Hypothalamus (tissue), 51 donors: ENCODE data around the gene ACSS3.

Experiments used
- DNase-seq, 51 donors: peaks; one replicate each; lab custom pipeline; 2025; lab: John Stamatoyannopoulos, UW

ACSS3 gene

DNA sequence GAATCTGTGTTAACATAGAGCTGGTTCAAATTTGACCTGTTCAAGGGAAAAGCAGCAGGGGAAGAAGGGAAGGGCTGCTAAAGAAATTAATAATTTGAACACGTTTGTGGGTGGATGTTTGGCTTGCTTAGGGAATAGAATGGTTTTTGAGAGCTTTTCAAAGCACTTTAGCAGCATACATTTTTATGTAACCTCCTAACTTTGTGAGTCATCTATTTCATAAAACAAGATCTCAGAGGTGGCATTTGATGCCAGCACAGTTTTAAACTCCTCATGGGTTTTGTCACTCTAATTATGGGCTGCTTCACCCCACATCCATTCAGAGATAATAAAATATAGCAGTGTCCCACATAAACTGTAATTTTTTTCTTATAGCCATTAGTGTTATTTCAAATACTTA lies 143.8 kb downstream of the ACSS3 start:
- DNase-seq: peak in 1 of 51 donors; percentile 17

DNA sequence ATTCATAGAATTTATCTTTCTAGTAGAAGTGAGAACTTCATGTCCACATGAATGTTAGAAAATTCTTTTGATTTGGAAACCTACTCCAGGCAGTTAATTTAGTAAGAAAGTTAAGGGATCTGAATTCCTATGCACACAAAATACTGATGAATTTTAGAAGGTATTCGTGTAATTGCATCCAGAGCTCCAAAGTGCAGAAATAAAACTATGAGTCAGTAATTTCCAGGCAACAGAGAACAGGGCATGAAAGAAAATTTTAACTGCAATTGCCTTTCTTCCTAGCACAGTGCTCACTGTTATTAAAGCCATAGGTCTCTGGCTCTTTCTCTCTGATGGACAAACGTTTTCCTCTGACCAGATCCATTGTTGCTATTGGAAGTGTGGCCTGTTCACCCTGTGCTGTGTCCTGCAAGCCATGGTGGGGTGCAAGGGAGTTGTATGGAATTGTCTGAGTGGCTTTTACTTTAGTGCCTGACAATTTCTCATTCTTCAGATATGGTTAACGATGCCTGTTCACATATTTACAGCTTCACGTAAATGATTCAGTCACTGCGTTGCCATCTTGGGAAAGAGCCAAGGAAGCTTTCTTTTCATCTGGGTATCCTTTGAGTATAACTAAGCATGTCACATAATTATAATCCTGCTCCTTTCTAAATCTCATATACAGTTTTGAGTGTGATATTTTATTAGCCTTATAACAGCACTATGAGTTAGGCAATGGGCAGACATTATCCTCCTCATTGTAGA lies 145.1 kb downstream of the ACSS3 start:
- DNase-seq: peak in 2 of 51 donors; percentile 0 to 17

DNA sequence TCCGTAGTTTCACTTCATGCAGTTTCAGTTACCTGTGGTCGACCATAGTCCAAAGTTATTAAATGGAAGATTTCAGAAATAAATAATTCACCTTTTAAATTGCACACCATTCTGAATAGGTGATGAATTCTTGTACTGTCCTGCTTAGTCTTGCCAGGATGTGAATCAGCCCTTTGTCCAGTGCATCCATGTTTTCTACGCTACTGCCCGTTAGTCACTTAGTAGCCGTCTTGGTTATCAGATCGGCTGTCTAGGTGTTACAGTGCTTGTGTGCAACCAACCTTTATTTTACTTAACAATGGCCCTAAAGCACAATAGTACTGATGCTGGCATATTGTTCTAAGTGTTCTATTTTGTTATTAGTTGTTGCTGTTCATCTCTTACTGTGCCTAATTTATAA lies 146.7 kb downstream of the ACSS3 start:
- DNase-seq: no peak

DNA sequence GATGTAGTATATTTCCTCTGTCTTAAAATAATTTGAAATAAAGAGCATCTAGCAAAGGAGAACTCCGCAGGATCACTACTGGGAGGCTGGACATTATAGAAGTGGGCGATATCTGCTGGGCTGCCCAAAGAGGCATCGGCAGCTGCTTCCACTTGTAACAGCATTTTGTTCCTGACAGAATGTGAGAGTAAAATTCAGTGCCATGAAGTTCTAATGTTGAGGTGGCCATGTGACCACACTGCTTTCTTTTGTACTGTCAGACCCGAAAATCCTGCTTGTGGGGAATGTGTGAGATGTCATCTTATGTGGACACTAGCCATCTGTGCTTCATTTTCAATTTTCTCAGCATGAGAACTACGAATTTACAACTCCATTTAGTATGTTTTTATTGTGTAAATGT lies 151.9 kb downstream of the ACSS3 start:
- no peak for DNase-seq

DNA sequence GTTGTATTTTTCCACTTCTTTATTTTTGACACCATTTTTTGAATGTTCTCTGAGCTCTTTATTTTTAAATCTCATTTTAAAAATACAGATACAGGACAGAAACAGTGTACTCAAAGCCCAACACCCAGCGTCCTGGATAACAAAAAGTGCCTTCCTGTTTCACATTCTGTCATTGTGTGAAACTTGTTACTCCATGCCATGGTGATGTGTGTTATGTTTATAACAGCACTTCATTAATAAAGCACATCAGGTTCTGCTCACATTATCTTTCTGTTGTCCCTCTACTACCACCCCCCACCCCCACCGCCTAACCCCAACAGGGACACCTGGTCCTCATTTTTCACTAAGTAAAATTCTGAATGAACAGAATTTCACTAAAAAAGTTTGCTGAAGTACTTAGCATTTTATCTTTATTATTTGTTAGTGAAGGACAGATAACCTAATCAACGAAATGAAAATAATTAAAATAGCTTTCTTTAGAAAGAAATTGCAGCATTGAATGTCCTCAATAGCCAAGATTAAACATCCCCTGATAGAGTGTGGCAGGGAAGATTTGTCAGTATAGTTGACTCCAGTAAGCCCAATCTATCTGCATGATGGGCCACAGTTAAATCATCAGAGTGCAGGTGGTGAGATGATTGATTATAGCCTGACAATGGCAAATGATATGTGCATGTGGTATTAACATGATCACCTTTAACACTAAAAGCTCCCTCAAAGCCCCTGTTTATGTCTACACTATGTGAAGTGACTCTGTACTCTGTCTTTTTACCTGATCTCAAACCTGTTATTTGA lies 153.9 kb downstream of the ACSS3 start:
- no peak for DNase-seq

DNA sequence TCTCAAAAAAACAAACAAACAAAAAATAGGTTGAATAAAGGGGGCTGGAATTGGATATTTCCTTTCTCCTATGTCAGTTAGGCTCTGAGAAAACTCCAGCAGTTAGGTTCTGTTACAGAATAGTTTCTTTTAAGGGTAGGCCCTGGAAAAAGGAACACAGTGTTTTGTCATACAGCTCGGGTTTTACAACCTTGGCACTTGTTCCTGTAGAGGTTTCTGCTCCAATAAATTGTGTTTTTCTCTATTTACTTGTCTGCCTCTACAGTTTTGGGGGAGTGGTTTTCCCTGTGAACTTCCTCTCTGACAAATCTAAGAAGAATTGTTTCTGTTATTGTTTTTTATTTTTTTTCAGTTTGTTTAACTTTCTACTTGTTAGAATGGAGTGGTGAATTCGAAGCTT lies 167.6 kb downstream of the ACSS3 start:
- DNase-seq: peak in 1 of 51 donors; percentile 1

DNA sequence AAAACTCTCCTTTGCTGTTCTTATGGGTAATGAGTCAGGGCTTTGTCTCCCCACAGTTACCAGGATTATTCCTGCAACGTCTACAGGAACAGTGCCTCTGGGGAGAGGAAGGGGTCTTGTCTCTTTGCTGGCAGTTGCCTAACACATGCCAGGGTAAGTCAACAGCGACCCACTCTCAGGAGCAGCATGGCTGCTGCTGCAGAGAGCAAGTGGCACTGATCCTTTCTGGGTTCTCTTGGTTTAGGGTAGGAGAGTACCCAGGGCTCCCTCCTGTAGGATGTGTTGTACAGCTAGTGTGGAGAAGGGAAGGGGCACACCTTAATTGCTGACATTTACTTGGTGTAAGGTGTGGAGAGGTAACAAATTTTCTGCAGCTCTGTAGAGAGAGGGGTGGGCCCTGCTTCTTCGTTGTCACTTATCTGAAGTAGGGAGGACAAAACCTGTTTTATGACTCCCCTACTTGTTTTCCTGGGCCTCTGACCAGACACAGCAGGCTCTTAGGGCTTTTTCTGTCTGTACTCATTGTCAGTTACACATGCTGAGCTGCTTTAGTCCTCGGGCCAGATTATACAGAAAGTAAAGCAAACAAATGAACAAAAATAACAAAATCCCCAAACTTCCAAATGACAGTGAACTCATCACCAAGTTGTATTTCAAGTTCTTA lies 168.2 kb downstream of the ACSS3 start:
- DNase-seq: no peak

DNA sequence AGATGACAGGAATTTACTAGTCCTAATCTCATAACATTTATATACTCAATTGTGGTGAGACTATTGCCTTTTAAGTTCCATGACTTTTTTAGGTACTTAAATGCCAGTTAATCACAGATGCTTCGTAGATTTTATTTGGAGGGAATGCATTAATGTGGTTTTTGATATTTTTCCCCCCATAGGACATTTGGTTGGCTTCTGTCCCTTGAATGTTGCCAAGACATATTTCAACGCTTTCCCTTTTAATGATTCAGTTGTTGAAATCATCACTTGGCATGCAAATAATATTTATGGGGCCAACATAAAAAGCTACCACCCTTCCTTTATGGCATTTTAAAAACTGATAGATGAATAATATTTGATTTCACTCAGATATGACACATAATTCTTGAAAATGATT lies 172.1 kb downstream of the ACSS3 start:
- no peak for DNase-seq

DNA sequence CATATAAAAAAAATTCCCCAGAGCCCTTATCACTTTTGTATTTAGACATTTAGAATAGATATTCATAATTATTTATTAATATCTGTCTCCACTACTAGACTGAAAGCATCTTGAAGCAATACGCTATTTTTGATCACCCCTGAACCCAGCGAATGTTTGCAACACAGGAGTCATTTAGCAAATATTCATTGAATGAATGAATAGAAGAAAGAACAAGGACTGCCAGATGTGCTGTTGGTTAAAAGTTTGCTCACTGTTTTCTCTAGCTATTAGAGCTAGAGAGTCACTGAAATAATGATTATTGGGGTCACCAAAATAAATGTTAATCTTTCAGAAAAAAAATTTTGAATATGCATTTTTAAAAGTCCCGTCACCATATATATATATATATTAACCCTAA lies 174.3 kb downstream of the ACSS3 start:
- no peak for DNase-seq

DNA sequence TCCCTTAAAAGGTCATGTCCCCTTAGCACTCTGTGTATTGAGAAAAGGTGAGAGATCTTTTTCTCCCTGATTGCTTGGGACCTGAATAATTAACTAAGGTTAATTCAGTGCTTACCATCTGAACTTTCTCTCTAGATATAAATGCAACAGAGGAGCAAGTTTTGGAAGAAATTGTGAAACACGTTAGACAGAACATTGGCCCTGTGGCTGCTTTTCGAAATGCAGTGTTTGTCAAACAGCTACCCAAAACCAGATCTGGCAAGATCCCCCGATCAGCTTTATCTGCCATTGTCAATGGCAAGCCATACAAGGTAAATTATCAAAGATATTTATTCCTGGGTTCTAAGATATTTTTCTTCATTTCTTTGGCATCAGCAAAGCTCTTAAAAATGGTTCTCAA lies 175.5 kb downstream of the ACSS3 start:
- no peak for DNase-seq

DNA sequence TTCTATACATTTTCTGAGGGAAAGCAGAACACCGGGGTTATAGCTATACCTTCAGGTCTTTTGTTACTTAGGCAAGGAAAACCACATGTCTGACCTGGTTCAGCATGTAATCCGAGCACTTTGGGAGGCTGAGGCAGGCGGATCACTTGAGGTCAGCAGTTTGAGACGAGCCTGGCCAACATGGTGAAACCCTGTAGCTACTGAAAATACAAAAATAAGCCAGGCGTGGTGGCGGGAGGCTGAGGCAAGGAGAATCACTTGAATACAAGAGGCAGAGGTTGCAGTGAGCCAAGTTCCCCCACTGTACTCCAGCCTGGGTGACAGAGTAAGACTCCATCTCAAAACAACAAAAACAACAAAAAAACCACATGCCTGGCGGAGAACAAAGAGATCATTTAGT lies 177.6 kb downstream of the ACSS3 start:
- DNase-seq: no peak

DNA sequence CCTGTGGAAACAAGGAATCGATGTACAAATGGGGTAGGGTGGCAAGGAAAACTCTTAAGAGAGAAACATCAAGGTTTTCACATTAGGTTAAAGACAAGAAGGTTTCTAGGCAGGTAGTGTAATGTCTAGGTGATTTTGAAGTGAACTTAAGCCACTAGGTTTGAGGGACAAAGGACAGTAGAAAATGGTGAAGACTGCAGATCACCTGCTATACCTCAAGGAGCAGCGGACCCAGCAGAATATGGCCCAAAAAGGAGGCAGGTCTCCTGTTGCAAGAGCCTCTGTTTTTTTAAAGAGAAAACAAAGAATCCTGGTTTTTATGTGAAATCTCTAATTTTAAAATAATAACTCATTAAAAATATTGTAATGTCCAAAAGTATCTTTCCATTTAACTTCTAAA lies 178.1 kb downstream of the ACSS3 start:
- DNase-seq: no peak

DNA sequence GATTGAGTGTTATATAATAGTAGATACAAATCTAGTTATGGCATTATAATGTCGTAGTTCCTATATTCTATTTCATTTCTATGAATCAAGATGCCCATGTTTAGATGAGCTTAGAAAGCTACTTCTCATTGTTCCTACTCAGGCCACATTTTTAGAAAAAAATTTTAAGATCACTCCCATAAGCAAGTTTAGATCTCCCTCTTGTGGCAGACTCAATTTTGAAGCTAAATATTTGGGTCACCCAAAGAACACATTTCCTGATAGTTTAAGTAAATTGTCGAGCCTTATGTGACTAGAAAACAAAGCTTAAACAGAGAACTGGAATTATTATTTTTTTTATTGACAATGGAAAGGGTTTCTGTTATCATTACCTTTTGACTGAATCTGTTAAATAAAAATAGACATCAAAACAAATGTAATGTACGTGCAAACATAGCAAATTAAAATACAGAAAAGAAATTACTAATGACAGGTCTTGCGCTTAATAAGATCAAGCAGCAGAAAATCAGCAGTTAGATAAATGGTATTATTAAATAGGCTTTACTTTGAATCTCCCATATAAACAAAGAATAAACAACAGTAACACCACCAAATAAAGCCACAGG lies 180.2 kb downstream of the ACSS3 start:
- peak in 1 of 51 donors; percentile 28 for DNase-seq

DNA sequence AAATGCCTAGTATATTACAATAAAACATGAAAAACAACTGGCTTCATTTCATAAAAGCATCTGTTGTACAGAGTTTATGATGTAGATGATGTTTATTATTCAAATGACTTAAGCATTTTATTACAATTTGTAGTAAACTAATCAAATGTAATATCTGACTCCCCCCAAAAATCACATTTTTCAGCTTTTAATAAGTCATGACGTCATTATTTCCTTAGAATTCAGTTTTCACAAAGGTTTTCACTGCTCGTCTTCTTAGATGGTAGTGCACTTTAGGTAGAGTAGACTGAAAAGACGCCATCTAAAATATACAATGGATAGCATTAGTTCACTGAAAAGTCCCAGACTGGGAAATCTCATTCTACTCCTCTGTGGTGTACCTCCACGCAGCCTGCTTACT lies 181.5 kb downstream of the ACSS3 start:
- no peak for DNase-seq

DNA sequence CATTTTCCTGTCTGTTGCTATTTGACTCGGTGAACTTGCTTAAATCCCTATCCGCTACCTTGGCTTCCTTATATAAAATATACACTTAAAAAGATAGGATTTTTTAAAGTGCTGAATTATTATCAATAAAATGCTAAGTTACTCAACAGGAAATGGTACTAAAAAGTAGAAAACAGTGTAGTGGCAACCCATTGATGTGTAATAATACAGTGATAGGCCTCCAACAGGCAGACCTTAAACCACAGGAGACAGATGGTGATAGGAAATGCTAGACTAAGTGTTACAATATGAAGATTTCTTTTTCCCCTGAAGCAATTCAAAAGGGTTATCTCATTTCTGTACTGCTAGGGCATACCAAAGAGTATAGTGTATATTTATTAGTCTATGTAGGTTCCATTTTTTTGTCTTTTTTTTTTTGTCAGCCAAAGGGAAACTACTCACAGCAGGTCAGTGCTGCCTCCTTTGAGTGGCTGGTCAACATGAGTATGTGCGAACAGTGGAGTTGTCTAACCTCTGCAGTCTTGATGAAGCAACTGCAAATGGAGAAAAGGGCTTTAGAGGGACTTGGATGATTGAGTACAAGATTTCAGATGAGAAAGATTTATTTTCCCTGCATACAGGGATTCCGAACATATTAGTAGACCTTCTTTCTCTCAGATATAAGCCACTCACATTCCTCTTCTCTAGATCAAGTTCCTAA lies 183.8 kb downstream of the ACSS3 start:
- no peak for DNase-seq

DNA sequence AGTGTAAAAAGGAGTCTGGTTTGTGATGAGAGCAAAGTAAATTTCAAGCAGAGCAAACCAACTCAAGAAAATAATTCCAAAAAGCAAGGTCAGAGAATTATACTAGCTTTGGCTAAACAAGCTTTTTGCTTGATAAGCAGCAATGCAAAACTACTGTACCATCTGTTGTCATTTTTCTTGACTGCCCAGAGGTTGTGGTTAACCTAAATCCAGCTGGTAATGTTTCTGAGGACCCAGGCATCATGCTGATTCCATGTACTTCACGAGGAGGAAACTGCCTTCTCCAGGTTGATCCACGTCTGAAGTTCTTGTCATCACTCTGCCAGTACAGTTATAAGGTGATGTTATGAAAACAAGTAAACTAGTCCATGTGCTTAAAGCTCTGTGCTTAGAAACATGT lies 185.2 kb downstream of the ACSS3 start:
- no peak for DNase-seq

DNA sequence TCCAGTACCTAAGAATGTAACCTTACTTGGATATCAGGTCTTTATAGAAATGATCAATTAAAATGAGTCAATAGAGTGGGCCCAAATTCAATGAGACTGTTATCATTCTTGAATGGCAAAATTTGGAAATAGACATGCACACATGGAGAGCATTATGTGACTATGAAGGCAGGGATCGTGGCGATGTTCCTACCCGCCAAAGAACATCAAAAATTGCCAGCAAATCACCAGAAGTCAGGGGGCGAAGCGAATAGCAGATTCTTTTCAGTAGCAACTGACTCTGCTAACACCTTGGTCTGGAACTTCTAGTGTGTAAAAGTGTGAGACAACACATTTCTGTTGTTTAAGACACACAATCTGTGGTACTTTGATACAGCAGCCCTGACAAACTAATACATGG lies 192.5 kb downstream of the ACSS3 start:
- DNase-seq: no peak

DNA sequence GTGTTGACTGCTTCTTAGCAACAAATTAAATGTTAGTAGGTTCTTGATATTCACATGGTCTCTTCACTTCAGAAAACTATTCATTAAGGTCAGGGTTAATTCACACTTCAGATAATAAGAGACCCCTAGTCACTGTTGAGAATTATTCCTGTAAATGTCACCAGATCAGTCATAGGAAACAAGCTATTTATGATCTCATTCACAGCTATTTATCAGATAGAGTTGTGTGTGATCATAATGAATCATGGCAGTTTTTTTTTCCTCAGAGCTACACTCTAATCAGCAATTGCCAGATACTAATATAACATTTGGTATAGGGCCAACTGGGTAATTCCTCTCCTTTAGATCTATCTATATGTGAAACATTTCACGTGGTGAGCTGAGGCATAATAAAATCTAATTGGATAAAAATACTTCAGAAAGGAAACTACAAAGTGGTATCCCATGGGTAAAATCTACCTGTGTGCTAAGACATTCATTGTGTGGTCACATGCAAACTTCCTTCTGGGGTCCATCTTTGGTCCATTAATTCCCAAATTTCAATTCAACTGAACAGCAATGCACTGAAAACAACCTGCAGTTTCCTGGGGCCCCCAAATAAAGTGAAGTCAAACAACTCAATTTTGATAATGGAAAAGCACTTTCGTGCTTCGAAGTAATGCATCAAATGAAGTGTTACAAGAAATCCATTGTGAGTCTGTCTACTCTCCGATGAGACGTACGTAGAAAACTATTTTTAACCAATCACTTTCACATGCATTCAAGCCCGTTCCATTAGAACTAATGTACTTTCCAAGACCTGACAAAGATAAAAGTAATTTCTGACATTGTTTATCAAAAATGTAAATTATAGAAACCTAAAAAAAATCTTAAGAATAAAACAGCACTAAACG lies 197.0 kb downstream of the ACSS3 start:
- DNase-seq: no peak

DNA sequence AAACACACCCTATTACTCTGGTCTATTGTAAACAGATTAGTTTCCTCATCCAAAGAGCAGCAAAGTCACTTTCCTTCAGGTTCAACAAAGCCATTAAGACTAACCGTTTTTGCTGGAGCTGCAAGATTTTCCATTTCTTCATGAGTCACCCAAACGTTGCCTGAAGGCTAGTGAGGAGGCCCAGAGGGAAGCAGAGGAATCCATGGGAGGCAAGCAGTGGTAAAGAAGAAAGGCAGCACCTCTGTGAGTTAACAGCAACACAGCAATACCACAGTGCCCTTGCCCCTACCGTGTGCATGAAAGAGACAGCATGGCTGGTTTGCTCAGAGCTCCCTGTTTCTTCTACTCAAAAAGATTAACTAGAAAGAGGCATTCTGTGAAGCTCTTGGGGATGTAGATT lies 206.3 kb downstream of the ACSS3 start:
- no peak for DNase-seq

DNA sequence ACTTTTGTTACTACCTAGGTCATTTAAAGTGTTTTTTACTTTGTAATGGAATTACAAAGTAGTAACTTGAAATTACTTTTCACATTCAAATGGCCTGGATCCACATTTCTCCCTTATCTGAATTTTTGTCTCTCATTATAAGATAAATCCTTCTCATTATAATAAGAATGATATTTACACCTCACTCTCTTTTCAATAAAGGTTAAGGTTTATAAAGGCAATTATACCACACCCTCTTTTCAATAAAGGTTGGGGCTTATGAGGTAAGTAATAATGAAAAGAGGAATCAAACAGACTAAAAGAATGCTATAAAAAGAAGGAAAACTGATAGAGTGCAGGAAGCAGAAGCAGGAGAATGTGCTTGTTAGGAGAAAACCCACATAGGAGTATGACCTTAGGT lies 210.8 kb downstream of the ACSS3 start:
- no peak for DNase-seq
